Right renal cortex interstitium (tissue), 3 donors: ENCODE measurements around the gene MYL6B. TPM values are rescaled to one million over a fixed set of nuclear protein-coding genes. Genes with fewer than 3 reads are reported as not detected.
"Not testable (repeated sequence)": the region's sequence is repeated elsewhere in the genome, so short reads cannot be mapped to it uniquely, and the experiment has no call there.

Experiments
- DNase-seq, 3 donors: peaks; one replicate each; pipeline ENCODE4 v3.0.0-alpha.2; 2013; ENCODE audit warnings: low read depth in 3 of 3, low spot score in 2 of 3
- polyA plus RNA-seq, 3 donors: library from polyadenylated mRNA; unstranded; fragments of 120-200 nt; gene quantifications; one replicate each; pipeline ENCODE4 v1.2.1, GENCODE V29; 2013; ENCODE audit not compliant: insufficient read length in 3 of 3

The MYL6B gene
- polyA plus RNA-seq, 3 donors = 176 to 177 (median 176) TPM

DNA sequence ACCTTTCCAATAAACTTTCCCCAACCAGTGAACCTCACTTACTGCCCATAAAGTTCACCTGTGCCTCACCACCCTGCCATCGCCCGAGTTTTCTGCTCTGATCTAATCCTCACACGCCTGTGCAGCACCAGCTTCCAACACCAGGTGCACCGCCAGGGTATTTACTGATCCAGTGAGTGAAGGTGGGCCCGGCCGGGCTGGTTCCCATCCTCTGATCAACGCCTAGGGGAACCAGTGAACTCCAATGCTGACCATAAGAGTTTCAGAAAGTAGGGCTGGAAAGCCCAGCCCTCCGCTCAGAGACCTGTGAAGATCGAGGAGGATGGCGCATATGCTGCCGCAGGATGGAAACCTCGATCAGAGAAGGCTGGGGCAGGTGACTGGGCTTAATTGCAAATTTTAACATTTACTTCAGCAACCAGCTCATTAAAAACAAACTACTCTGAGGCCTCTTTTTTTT lies 685 bp upstream of the MYL6B start:
- DNase-seq = peak in 1 of 3 donors; percentile 33

GRCh38 chr12:56152756-56153677 lies 630 bp downstream of the MYL6B start:
- DNase-seq = no peak

DNA sequence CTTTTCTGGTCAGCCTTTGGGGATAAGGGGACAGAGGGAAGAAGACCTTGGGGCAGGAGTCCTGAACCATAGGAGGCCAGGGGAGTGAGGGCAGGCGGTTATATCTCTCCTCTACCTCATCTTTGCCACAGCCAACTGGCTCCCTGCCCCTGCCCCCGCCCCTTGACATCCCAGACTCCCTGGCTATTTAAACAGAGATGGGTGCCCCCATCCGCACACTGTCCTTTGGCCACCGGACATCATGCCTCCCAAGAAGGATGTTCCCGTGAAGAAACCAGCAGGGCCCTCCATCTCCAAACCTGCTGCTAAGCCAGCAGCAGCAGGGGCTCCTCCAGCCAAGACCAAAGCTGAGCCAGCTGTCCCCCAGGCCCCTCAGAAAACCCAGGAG lies 1.3 kb downstream of the MYL6B start:
- DNase-seq = no peak

GRCh38 chr12:56154246-56154771 lies 1.9 kb downstream of the MYL6B start:
- no peak for DNase-seq

- DNase-seq = no peak
These were observed 2.4 kb downstream of the MYL6B start for GRCh38 chr12:56154818-56155217.

DNA sequence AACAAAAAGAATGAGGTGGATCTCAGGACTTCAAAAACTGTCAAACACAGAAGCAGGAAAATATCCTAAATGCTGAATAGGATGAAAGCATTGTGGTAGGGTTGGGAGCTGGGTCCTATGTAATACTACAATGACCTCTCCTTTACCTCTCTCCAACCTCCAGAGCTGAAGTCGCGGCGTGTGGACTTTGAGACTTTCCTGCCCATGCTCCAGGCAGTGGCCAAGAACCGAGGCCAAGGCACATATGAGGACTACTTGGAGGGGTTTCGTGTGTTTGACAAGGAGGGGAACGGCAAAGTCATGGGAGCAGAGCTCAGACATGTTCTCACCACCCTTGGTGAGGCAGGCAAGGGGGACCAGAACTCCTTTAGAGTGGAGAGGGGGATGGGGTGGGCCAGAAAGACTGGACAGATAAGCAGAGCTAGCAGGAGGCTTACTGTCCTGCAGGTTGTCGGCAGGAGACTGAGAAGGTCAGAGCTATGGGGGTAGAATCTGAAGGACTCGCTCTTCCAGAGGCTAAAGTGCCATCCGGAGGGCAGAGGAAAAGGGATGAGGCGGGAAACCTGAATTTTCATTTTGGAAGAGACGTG lies 3.0 kb downstream of the MYL6B start:
- DNase-seq = no peak

- DNase-seq = not testable (repeated sequence)
These were observed 4.2 kb downstream of the MYL6B start for GRCh38 chr12:56156464-56157200.

- peak; percentile 80 to 87 (median 86) for DNase-seq
These were observed 5.0 kb downstream of the MYL6B start for GRCh38 chr12:56157201-56158028.

- peak; percentile 95 to 98 (median 97) for DNase-seq
These were observed 5.9 kb downstream of the MYL6B start, which contains the start of gene MYL6 for GRCh38 chr12:56158029-56158925. Gene MYL6, plus strand, starts transcription at chr12:56158359. Its CDS starts 43 bp downstream, at chr12:56158402.

DNA sequence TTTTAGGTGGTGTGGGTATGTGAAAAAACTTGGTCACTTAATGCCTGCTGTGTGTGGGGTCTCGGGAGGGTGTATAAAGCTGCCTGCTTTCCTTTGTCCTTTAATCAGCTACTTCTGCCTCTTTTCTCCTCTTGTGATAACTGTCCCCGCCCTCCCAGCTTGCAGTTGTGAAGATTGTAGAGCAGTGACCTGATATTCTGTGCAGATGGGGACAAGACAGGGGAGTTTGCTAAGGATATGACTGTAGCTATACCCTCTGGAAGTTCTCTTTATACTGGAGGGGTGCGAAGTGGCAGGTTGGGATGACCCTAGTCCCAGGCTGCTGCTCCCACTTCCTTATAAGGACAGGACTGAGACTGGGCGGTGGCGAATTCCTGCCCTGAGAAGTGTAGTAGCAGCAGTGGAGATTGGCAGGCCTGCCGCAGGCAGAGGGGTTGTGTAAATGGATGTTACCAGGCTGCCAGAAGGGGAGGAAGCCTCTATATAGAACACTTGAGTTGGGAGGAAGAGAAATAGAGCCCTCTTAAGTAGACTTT lies 6.6 kb downstream of the MYL6B start:
- DNase-seq = peak in 1 of 3 donors; percentile 36

GRCh38 chr12:56159482-56160192 lies 7.2 kb downstream of the MYL6B start:
- DNase-seq = no peak

- DNase-seq = no peak
These were observed 7.9 kb downstream of the MYL6B start for GRCh38 chr12:56160193-56160763.

DNA sequence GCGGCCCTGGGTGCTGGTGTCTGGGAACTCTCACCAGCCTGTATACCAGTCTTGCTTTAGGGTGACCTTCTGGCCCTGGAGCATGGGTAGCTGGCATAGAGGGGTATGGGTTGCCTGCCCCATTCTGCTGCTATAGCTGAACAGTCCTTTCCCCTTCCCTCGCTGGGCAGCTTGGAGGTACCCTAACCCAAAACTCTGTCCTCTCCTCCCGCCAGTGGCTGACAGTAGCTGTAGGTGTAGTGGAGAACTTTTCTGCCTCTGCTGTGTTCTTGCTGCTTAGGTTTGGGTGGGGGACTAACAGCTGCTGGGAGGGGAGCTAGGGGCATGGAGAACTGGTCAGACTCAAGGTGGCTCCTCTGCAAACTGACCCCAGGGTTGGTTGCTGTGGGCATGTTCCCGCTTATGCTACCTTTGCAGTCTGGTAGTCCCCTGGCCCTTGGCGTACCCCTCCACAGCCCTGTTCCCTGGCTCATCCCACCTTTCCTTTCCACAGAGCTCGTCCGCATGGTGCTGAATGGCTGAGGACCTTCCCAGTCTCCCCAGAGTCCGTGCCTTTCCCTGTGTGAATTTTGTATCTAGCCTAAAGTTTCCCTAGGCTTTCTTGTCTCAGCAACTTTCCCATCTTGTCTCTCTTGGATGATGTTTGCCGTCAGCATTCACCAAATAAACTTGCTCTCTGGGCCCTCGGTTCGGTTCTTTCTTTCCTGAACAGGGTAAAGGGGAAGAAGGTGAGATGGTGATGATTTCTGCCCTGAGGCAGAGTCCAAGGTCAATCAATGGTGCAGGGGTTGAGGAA lies 8.7 kb downstream of the MYL6B start:
- DNase-seq = no peak

- DNase-seq = no peak
These were observed 9.4 kb downstream of the MYL6B start for GRCh38 chr12:56161690-56162351.

- DNase-seq = no peak
These were observed 10.3 kb downstream of the MYL6B start for GRCh38 chr12:56162468-56163290.
